Liver (tissue), 2 donors: ENCODE data around the gene OR51F1.

Source experiments
- HNF4A ChIP-seq, 2 donors: conservative IDR thresholded peaks; 2 replicates each; pipeline ENCODE4 v1.6.1; 2016; ENCODE audit warnings: antibody characterized with exemption in 2 of 2, mild to moderate bottlenecking in 2 of 2
- JUND ChIP-seq, 2 donors: IDR thresholded peaks; 2 replicates each; pipeline ENCODE4 v1.6.1; 2016; ENCODE audit warnings: antibody characterized with exemption in 2 of 2
- donor health status: healthy.

DNA sequence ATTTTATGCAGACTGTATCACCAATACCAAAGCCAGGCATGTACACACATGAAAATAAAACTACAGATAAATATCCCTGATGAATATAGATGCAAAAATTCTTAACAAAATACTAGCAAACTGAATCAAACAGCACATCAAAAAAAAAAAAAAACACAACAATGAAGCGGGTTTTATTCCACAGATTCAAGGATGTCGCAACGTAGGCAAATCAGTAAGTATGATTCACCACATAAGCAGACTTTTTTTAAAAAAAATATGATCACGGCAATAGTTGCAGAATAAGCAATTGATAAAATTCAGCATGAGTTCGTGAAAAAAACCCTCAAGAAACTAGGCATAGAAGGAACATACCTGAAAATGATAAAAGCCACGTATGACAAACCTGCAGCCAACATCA lies 21.3 kb downstream of the OR51F1 start:
- no peak for TF ChIP-seq HNF4A (conservative IDR thresholded peaks at IDR 0.05)
- TF ChIP-seq JUND (IDR thresholded peaks at IDR 0.05): no peak
